Activated CD4-positive, alpha-beta T cell treated with anti-CD3 and anti-CD28 coated beads, Interleukin-2, Interleukin-4, amounts not matched to agents 100 ng/mL and 50 ng/mL, durations not matched to agents 16 hours and 8 hours (primary cell): ENCODE measurements around the gene TMEM168.

Source experiments
- DNase-seq: peaks from one replicate; pipeline ENCODE4 v3.0.0-alpha.2; 2020; ENCODE audit warnings: low spot score

Gene TMEM168

DNA sequence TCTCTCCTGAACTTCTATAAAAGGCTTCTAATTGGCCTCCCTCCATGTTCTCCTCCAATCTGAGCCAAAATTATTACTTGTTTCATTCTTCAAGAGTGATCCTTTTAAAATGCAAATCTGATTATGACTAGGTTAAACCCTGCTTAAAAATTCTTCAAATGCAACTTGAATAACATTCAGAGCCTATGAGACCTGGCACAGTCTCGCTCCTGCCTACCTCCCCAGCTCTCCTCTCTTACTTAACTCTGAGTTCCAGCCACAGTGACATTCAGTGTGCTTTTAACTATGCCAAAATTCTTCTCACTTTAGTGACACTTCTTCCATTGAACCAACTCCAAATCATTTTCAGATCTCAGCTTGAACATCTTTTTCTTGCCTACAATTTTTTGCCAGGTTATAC is 68.8 kb downstream of the TMEM168 start:
- DNase-seq = no peak

DNA sequence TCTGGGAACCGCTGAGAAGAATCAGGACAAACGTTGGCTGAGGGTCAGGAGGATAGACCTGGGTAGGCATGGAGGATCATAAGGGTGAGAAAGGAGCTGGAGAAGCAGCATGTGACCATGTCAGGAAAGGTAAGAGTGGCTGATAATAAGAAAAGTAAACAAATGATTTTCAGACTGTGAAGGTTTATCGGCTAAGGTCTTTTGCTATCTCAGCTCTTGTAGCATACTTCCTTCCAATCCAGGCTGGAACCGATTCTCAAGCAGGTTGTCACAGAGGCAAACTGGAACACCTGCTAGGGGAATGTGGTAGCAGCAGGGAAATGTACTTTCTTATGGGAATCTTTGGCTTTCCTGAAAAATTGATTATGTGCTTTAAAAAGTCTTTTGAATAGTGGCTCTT is 74.7 kb downstream of the TMEM168 start:
- DNase-seq = no peak

DNA sequence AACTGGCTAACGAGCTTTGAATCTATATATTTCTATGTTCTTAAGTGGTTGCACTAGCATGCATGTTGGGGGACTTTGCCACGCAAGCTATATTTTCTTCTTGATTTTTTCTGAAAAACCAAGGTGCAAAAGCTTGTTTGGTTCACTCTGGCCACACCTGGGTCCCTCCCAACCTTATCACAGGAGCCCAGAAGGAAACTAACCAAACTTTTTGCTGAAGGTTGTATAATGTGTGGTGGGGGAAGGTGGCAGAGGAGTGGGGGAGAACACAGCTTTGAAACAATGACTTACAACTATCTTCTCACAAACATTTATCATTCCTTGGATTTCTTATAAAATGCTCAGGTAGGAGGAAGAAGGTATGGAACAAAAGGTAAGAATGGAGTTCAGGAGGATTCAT is 75.3 kb downstream of the TMEM168 start:
- no peak for DNase-seq
